ENCODE measurements around the gene SLC13A4. TPM values are rescaled to one million over a fixed set of nuclear protein-coding genes. Genes with fewer than 3 reads are reported as not detected.
"Not testable (repeated sequence)": the region's sequence is repeated elsewhere in the genome, so short reads cannot be mapped to it uniquely, and the experiment has no call there.

SLC13A4 gene, protein sequence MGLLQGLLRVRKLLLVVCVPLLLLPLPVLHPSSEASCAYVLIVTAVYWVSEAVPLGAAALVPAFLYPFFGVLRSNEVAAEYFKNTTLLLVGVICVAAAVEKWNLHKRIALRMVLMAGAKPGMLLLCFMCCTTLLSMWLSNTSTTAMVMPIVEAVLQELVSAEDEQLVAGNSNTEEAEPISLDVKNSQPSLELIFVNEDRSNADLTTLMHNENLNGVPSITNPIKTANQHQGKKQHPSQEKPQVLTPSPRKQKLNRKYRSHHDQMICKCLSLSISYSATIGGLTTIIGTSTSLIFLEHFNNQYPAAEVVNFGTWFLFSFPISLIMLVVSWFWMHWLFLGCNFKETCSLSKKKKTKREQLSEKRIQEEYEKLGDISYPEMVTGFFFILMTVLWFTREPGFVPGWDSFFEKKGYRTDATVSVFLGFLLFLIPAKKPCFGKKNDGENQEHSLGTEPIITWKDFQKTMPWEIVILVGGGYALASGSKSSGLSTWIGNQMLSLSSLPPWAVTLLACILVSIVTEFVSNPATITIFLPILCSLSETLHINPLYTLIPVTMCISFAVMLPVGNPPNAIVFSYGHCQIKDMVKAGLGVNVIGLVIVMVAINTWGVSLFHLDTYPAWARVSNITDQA
- 1 to 10 TPM in 7 of 8 experiments, under 1 TPM in 1; 0.60 to 6.5 (median 1.7) TPM for total RNA-seq

GRCh38 chr7:135728136-135728669 is at the start of gene SLC13A4:
SLC13A4 (minus strand) TSS chr7:135728186; CDS start chr7:135727496, 690 bp downstream.
- ATAC-seq (replicated peaks in 6 of 8), result no peak
- Histone ChIP-seq H3K27ac (no peak within 1 kb of the TSS), H3K4me1 (replicated peaks in 1 of 2) (no peaks in the 10 kb centered on the region), H3K4me3 (no peak within 1 kb of the TSS)
- WGBS, 10 experiments, result 57 to 82% (median 64%) methylated on average over 2 to 8 of the region's 11 CpGs; no CpG with 5 or more reads in 5 of the 10 experiments
- in situ Hi-C loops (cut with MboI; ENCODE audit: low pct_unique_long_range_greater_than_20kb in 2 of 9, low sequenced_read_pairs in 9 of 9, unreplicated experiment in 9 of 9), result no loop called here

GRCh38 chr7:135775915-135776314 is 47.9 kb upstream of the SLC13A4 start:
- ATAC-seq (replicated peaks in 6 of 8); H3K27ac ChIP-seq; in situ Hi-C loops (cut with MboI; ENCODE audit: low pct_unique_long_range_greater_than_20kb in 2 of 9, low sequenced_read_pairs in 9 of 9, unreplicated experiment in 9 of 9); H3K4me3 ChIP-seq; H3K4me1 ChIP-seq (replicated peaks in 1 of 2): not testable (repeated sequence)
- WGBS, 10 experiments, result 40 to 96% (median 88%) methylated on average over 1 to 8 of the region's 8 CpGs; no CpG with 5 or more reads in 1 of the 10 experiments

GRCh38 chr7:135775230-135775629 is 47.2 kb upstream of the SLC13A4 start:
- Histone ChIP-seq H3K4me3 (no peak overlapping the region), H3K27ac (no peak overlapping the region), H3K4me1 (replicated peaks in 1 of 2) (peaks cover 0 to 4% of the 10 kb centered on the region in 2 donors)
- in situ Hi-C loops (cut with MboI; ENCODE audit: low pct_unique_long_range_greater_than_20kb in 2 of 9, low sequenced_read_pairs in 9 of 9, unreplicated experiment in 9 of 9), result no loop called here
- ATAC-seq (replicated peaks in 6 of 8), result no peak
- WGBS, 10 experiments, result 83 to 100% (median 96%) methylated on average over 1 to 2 of the region's 2 CpGs; no CpG with 5 or more reads in 2 of the 10 experiments

- Histone ChIP-seq H3K4me1 (replicated peaks in 1 of 2) (peaks cover 0 to 4% of the 10 kb centered on the region in 2 donors), H3K4me3 (no peak overlapping the region), H3K27ac (no peak overlapping the region)
- in situ Hi-C loops (cut with MboI; ENCODE audit: low pct_unique_long_range_greater_than_20kb in 2 of 9, low sequenced_read_pairs in 9 of 9, unreplicated experiment in 9 of 9), result no loop called here
- ATAC-seq (replicated peaks in 6 of 8), result peak; percentile 23 to 93 (median 64)
- WGBS, 10 experiments, result 5 to 100% (median 61%) methylated on average over 1 to 3 of the region's 4 CpGs; no CpG with 5 or more reads in 2 of the 10 experiments
Measured at GRCh38 chr7:135774284-135774683, 46.3 kb upstream of the SLC13A4 start.

DNA sequence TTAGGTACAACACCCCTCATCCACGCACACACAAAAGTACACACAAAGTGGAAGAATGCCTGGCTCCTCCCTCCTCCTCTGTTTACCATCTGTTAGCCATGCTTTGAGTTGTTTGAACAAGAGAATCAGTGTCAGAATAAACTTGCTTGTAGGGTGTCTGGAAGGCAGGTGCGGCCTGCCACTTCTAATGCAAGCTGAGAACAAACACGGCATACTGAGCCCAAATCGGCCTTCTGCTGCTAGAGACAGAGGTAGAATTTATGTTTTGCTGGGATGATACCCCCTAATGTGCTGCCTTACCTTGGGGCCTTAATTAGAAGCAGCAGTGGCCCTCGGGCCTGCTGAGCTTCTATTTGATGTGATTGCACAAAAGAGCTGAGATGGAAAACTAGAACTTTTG is 45.5 kb upstream of the SLC13A4 start:
- ATAC-seq (replicated peaks in 6 of 8), result peak in 3 of 8 experiments; percentile 16 to 62 (median 44)
- Histone ChIP-seq H3K27ac (no peak overlapping the region), H3K4me3 (no peak overlapping the region), H3K4me1 (replicated peaks in 1 of 2) (peaks cover 0 to 4% of the 10 kb centered on the region in 2 donors)
- 0 to 100% (median 30%) methylated on average over 1 to 4 of the region's 5 CpGs; no CpG with 5 or more reads in 1 of the 10 experiments for WGBS, 10 experiments
- in situ Hi-C loops (cut with MboI; ENCODE audit: low pct_unique_long_range_greater_than_20kb in 2 of 9, low sequenced_read_pairs in 9 of 9, unreplicated experiment in 9 of 9), result no loop called here

DNA sequence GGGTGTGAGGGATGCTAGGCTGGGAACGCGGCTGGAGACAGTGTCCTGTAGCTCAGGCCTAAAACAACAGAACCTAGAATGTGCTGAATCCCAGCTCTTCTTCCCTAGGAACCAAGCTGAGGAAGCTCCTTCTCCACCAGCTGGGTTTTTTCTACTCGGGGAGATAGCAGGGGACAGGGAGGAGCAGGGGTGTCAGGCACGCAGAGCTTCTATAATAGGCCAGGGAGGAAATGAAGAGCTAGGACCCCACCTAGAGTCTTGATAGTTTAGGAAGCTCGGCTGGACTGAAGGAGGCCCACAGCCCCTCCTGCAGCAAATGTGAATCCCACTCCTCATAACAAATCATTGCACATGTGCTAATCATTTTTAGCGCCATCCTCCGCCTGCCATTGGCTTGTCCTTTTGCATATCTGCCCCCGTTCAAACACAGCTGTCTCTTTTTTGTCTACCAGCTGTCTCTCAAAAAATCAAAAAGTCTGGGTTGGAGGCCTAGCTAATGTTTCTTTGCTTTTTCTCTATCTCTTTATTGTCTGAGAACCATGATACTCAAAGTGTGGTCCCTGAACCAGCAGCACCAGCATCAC is 44.7 kb upstream of the SLC13A4 start:
- no peak overlapping the region for H3K27ac ChIP-seq
- H3K4me1 ChIP-seq (replicated peaks in 1 of 2), result peaks cover 0 to 4% of the 10 kb centered on the region in 2 donors
- ATAC-seq (replicated peaks in 6 of 8), result no peak
- WGBS, 10 experiments, result 60 to 100% (median 82%) methylated on average over 1 to 3 of the region's 8 CpGs; no CpG with 5 or more reads in 4 of the 10 experiments
- H3K4me3 ChIP-seq, result no peak overlapping the region
- in situ Hi-C loops (cut with MboI; ENCODE audit: low pct_unique_long_range_greater_than_20kb in 2 of 9, low sequenced_read_pairs in 9 of 9, unreplicated experiment in 9 of 9), result no loop called here

DNA sequence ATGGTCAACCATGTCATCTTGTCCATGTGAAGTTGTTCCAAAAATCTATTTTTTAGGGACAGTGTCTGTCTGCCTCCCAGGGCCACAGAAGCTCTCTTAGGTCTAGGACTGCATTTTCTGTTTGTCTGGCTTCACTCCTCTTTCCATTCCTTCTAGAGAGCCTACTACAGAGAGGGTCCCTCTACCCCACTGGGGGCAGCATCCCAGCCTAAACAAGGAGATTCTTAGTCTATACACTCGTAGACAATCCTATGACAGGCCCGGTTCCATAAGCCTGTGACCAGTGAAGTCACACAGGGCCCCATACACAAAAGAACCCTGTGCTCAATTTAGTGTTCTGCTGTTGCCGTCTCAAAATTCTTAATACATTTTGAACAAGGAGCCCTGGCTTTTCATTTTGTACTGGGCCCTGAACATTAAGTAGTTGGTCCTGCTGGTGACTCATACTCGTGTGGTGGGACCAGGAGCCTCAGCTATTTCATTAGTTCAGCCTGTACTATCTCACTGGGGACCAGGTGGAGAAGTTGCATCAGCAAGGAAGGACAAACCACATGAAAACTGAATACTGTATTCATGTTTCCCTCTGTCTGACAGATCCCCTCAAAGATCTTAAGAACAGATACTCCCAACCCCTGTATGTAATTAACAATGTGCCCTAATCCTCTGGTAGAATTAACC is 44.1 kb upstream of the SLC13A4 start:
- Histone ChIP-seq H3K4me3 (no peak overlapping the region), H3K4me1 (replicated peaks in 1 of 2) (peaks cover 0 to 4% of the 10 kb centered on the region in 2 donors), H3K27ac (no peak overlapping the region)
- peak in 3 of 8 experiments; percentile 25 to 59 (median 45) for ATAC-seq (replicated peaks in 6 of 8)
- 25 to 100% (median 62%) methylated on average over 1 to 4 of the region's 4 CpGs; no CpG with 5 or more reads in 2 of the 10 experiments for WGBS, 10 experiments
- in situ Hi-C loops (cut with MboI; ENCODE audit: low pct_unique_long_range_greater_than_20kb in 2 of 9, low sequenced_read_pairs in 9 of 9, unreplicated experiment in 9 of 9), result no loop called here

DNA sequence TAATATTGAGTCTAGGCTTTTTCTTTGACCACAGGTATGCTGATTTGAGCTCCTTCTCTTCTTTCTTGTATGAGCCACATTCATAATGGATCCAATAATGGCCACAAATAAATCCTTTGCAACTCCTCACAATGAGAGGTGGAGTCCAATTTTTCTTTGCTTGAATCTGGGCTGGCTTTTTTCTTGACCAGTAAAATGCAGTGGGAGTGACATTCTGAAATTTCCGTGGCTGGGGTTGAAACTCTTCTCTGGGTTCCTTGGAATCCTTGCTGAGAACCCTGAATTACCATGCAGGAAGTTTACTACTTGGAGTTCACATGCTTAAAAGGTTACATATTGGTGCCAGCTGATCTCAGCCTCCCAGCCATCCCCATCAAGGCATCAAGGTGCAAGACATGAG is 43.1 kb upstream of the SLC13A4 start:
- no peak overlapping the region for H3K4me3 ChIP-seq
- H3K4me1 ChIP-seq (replicated peaks in 1 of 2), result peaks cover 0 to 4% of the 10 kb centered on the region in 2 donors
- no peak overlapping the region for H3K27ac ChIP-seq
- WGBS, 10 experiments, result 50 to 100% (median 80%) methylated on average over 1 of the region's 1 CpG; no CpG with 5 or more reads in 3 of the 10 experiments
- in situ Hi-C loops (cut with MboI; ENCODE audit: low pct_unique_long_range_greater_than_20kb in 2 of 9, low sequenced_read_pairs in 9 of 9, unreplicated experiment in 9 of 9), result no loop called here
- no peak for ATAC-seq (replicated peaks in 6 of 8)

DNA sequence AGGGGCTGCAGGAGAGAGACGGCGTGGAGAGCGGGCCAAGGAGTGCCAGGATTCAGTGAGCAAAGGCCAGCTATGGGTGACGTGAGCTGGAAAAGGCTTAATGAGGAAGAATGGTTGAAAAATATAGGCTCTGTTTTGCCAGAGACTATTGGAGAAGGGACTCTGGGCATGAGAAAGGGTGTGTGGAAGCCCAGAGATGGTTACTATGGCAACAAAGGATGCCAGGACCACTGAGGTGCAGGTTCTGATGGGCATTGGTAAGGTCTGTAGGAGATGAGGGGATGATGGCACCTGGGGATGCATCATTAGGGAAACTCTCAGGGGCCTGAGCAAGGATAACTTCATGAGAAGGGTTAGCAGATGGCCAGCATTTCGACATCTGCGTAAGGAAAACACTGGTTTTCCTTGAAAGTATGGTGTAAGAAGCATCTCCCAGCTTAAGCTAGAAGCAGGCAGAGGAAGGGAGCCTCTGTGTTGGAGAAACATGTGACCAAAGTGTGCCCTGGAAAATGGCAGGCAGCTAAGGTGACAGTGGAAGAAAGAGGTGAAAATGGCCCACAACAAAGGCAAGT is 42.2 kb upstream of the SLC13A4 start:
- in situ Hi-C loops (cut with MboI; ENCODE audit: low pct_unique_long_range_greater_than_20kb in 2 of 9, low sequenced_read_pairs in 9 of 9, unreplicated experiment in 9 of 9), result no loop called here
- Histone ChIP-seq H3K4me3 (no peak overlapping the region), H3K27ac (no peak overlapping the region), H3K4me1 (replicated peaks in 1 of 2) (peaks cover 0 to 4% of the 10 kb centered on the region in 2 donors)
- ATAC-seq (replicated peaks in 6 of 8), result no peak
- 20 to 100% (median 92%) methylated on average over 1 to 6 of the region's 6 CpGs; no CpG with 5 or more reads in 4 of the 10 experiments for WGBS, 10 experiments

DNA sequence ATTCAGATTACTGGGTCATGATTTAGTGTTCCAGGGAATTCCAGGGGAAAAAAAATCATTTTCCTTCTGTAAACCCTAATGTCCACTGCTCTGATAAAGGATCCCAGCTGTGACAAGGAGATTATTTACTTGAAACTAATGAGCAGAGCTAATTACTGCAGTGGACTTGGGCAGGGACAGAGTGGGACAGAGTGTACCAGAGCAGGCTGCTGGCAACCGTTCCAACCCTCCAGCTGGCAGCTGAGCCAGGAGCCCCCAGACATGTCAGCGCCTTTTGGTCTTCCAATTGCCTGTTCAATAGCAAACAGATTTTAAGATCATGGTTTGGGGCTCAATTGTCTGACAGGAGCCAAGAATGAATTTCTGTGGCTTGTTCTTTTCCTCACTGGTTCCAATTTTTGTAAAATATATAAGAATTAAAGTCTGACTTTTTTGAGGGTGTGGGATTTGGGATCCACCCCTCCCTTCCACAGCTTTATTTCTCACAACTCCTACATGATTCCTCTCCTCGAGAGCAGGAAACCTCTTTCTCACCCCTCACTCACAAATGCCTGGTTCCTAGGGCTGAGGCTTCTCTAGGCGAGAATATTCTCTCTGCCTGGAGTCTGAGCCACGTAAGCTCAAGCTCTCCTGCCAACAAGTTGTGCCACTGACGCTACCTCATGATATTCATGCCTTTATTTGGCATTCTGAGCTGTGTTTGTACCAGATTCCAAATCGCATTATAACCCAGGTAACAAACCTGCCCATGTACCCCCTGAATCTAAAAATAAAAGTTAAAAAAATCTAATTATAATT is 41.2 kb upstream of the SLC13A4 start:
- peak in 1 of 8 experiments; percentile 48 for ATAC-seq (replicated peaks in 6 of 8)
- Histone ChIP-seq H3K27ac (no peak overlapping the region), H3K4me1 (replicated peaks in 1 of 2) (peaks cover 0 to 4% of the 10 kb centered on the region in 2 donors), H3K4me3 (no peak overlapping the region)
- in situ Hi-C loops (cut with MboI; ENCODE audit: low pct_unique_long_range_greater_than_20kb in 2 of 9, low sequenced_read_pairs in 9 of 9, unreplicated experiment in 9 of 9), result no loop called here
- 22 to 100% (median 74%) methylated on average over 1 to 5 of the region's 7 CpGs for WGBS, 10 experiments

- 0 to 87% (median 58%) methylated on average over 1 to 3 of the region's 4 CpGs; no CpG with 5 or more reads in 4 of the 10 experiments for WGBS, 10 experiments
- peak in 3 of 8 experiments; percentile 16 to 56 (median 43) for ATAC-seq (replicated peaks in 6 of 8)
- no peak overlapping the region for H3K27ac ChIP-seq
- no peaks in the 10 kb centered on the region for H3K4me1 ChIP-seq (replicated peaks in 1 of 2)
- no peak overlapping the region for H3K4me3 ChIP-seq
- in situ Hi-C loops (cut with MboI; ENCODE audit: low pct_unique_long_range_greater_than_20kb in 2 of 9, low sequenced_read_pairs in 9 of 9, unreplicated experiment in 9 of 9), result no loop called here
Measured at GRCh38 chr7:135768467-135768866, 40.5 kb upstream of the SLC13A4 start.

Measured in motor neuron (in vitro differentiated cells).